MM.1S (cell line): ENCODE data around the gene TJP1.

Experiments used
- DNase-seq: peaks from one replicate; pipeline ENCODE4 v3.0.0-alpha.2; 2015
- H2AFZ ChIP-seq: fragments of 300-600 bp; sonication (generic); 2 replicates; pipeline ENCODE4 v1.6.0; 2016; ENCODE audit warnings: antibody characterized with exemption, low read length
- H3F3A ChIP-seq: fragments of 300-600 bp; sonication (generic); 2 replicates; pipeline ENCODE4 v1.6.1; 2016; ENCODE audit warnings: mild to moderate bottlenecking, antibody characterized with exemption, low read length, moderate library complexity, mixed read lengths; ENCODE audit not compliant: insufficient read depth
- H3K27ac ChIP-seq: fragments of 300-600 bp; sonication (generic); 2 replicates; pipeline ENCODE4 v1.5.1; 2016; ENCODE audit warnings: mild to moderate bottlenecking, low read length
- H3K27me3 ChIP-seq: fragments of 300-600 bp; sonication (generic); replicated peaks from 2 replicates; pipeline ENCODE4 v1.6.0; 2016; ENCODE audit warnings: low read length; ENCODE audit not compliant: insufficient read depth
- H3K36me3 ChIP-seq: fragments of 300-600 bp; sonication (generic); replicated peaks from 2 replicates; pipeline ENCODE4 v1.6.1; 2016; ENCODE audit warnings: mild to moderate bottlenecking, low read length, mixed read lengths; ENCODE audit not compliant: insufficient read depth
- H3K4me1 ChIP-seq: fragments of 300-600 bp; sonication (generic); 2 replicates; pipeline ENCODE4 v1.6.1; 2016; ENCODE audit warnings: low read length, mixed read lengths
- H3K4me2 ChIP-seq: fragments of 300-600 bp; sonication (generic); 2 replicates; pipeline ENCODE4 v1.6.0; 2016; ENCODE audit warnings: low read depth, low read length
- H3K4me3 ChIP-seq: fragments of 300-600 bp; sonication (generic); 2 replicates; pipeline ENCODE4 v1.5.1; 2016; ENCODE audit warnings: low read length, mixed read lengths
- H3K79me2 ChIP-seq: fragments of 300-600 bp; sonication (generic); 2 replicates; pipeline ENCODE4 v1.6.1; 2016; ENCODE audit warnings: mixed run types, low read length, mixed read lengths
- H3K9ac ChIP-seq: fragments of 300-600 bp; sonication (generic); 2 replicates; pipeline ENCODE4 v1.6.1; 2016; ENCODE audit warnings: low read length, mixed read lengths
- H3K9me2 ChIP-seq: fragments of 300-600 bp; sonication (generic); replicated peaks from 2 replicates; pipeline ENCODE4 v1.6.1; 2016; ENCODE audit warnings: mild to moderate bottlenecking, low read length, mixed read lengths; ENCODE audit not compliant: insufficient read depth
- H3K9me3 ChIP-seq: fragments of 300-600 bp; sonication (generic); replicated peaks from 2 replicates; pipeline ENCODE4 v1.6.1; 2016; ENCODE audit warnings: mild to moderate bottlenecking, low read length, mixed read lengths; ENCODE audit not compliant: insufficient read depth
- H4K20me1 ChIP-seq: fragments of 300-600 bp; sonication (generic); 2 replicates; pipeline ENCODE4 v1.6.1; 2016; ENCODE audit warnings: mild to moderate bottlenecking, low read length, moderate library complexity, mixed read lengths; ENCODE audit not compliant: insufficient read depth
- CTCF ChIP-seq: fragments of 300-600 bp; sonication (generic); IDR thresholded peaks from 2 replicates; pipeline ENCODE4 v1.5.1; 2016; ENCODE audit warnings: antibody characterized with exemption, low read length, mixed read lengths
- EZH2 ChIP-seq: fragments of 300-600 bp; sonication (generic); optimal IDR thresholded peaks from 2 replicates; pipeline ENCODE3; 2017; ENCODE audit warnings: low read depth, mild to moderate bottlenecking, antibody characterized with exemption, low read length, mixed read lengths
- EZH2phosphoT487 ChIP-seq: fragments of 300-600 bp; sonication (generic); IDR thresholded peaks from 2 replicates; pipeline ENCODE4 v1.6.1; 2018; ENCODE audit warnings: antibody characterized with exemption, low read length

The TJP1 gene

GRCh38 chr15:29651476-29652233, 170.6 kb downstream of the TJP1 start:
- Histone ChIP-seq H3K4me2 (no peak overlapping the region), H4K20me1 (no peaks in the 10 kb centered on the region), H3K4me1 (no peaks in the 10 kb centered on the region), H3K9me3 (no peaks in the 10 kb centered on the region), H3F3A (no peaks in the 10 kb centered on the region), H3K9me2 (no peaks in the 10 kb centered on the region), H2AFZ (no peak overlapping the region), H3K27ac (no peak overlapping the region), H3K4me3 (no peak overlapping the region), H3K27me3 (no peaks in the 10 kb centered on the region), H3K79me2 (no peaks in the 10 kb centered on the region), H3K36me3 (no peaks in the 10 kb centered on the region), H3K9ac (no peak overlapping the region)
- DNase-seq: no peak
- no peak for TF ChIP-seq CTCF
- no peak for TF ChIP-seq EZH2
- TF ChIP-seq EZH2phosphoT487: no peak
